Neural cell (in vitro differentiated cells): ENCODE data around the gene ARHGAP4. TPM values are rescaled to one million over a fixed set of nuclear protein-coding genes. Genes with fewer than 3 reads are reported as not detected.

ENCODE experiments used
- H2AFZ ChIP-seq: fragments of 200-600, 300-800 bp; sonication (generic), shearing (Covaris generic); 2 replicates; pipeline ENCODE4 v1.6.0; 2014; ENCODE audit warnings: low read depth, mild to moderate bottlenecking, antibody characterized with exemption, low read length, moderate library complexity
- H3F3A ChIP-seq: fragments of 200-600 bp; shearing (Covaris generic); 2 replicates; pipeline ENCODE4 v1.6.1; 2016; ENCODE audit warnings: mild to moderate bottlenecking, moderate library complexity, mixed read lengths, antibody characterized with exemption, low read length; ENCODE audit not compliant: insufficient read depth, poor library complexity, severe bottlenecking
- H3K27ac ChIP-seq: fragments of 200-600, 300-800 bp; sonication (generic), shearing (Covaris generic); 2 replicates; pipeline ENCODE4 v1.5.1; 2014; ENCODE audit warnings: mild to moderate bottlenecking, low read length, moderate library complexity
- H3K27me3 ChIP-seq: fragments of 300-800, 200-600 bp; sonication (generic), shearing (Covaris generic); 2 replicates; pipeline ENCODE4 v1.6.0; 2014; ENCODE audit warnings: mild to moderate bottlenecking, low read depth, low read length, moderate library complexity; ENCODE audit not compliant: insufficient read depth
- H3K36me3 ChIP-seq: fragments of 300-800, 200-600 bp; sonication (generic), shearing (Covaris generic); 2 replicates; pipeline ENCODE4 v1.5.1; 2014; ENCODE audit warnings: mild to moderate bottlenecking, antibody characterized with exemption, low read length, moderate library complexity; ENCODE audit not compliant: insufficient read depth
- H3K4me2 ChIP-seq: fragments of 300-800, 200-600 bp; sonication (generic), shearing (Covaris generic); 2 replicates; pipeline ENCODE4 v1.6.0; 2014; ENCODE audit warnings: mild to moderate bottlenecking, low read length
- H3K4me3 ChIP-seq: fragments of 300-800, 200-600 bp; sonication (generic), shearing (Covaris generic); 2 replicates; pipeline ENCODE4 v1.5.1; 2014; ENCODE audit warnings: mild to moderate bottlenecking, low read length, moderate library complexity
- H3K79me2 ChIP-seq: fragments of 200-600 bp; shearing (Covaris generic); replicated peaks from 2 replicates; pipeline ENCODE4 v1.6.0; 2014; ENCODE audit warnings: mild to moderate bottlenecking, low read length, moderate library complexity; ENCODE audit not compliant: insufficient read depth
- H3K9ac ChIP-seq: fragments of 300-800, 200-600 bp; sonication (generic), shearing (Covaris generic); 2 replicates; pipeline ENCODE4 v1.6.1; 2016; ENCODE audit warnings: mild to moderate bottlenecking, low read length, mixed read lengths
- H3K9me2 ChIP-seq: fragments of 200-600 bp; shearing (Covaris generic); 2 replicates; pipeline ENCODE4 v1.6.1; 2016; ENCODE audit warnings: mild to moderate bottlenecking, low read length, mixed read lengths; ENCODE audit not compliant: insufficient read depth
- H3K9me3 ChIP-seq: fragments of 200-600, 300-800 bp; sonication (generic), shearing (Covaris generic); 2 replicates; pipeline ENCODE4 v1.6.1; 2016; ENCODE audit warnings: mild to moderate bottlenecking, mixed run types, low read length, moderate library complexity, mixed read lengths
- H4K20me1 ChIP-seq: fragments of 200-600 bp; shearing (Covaris generic); 2 replicates; pipeline ENCODE4 v1.6.1; 2016; ENCODE audit warnings: mild to moderate bottlenecking, mixed run types; ENCODE audit not compliant: insufficient read depth
- EP300 ChIP-seq: fragments of 450-650 bp; conservative IDR thresholded peaks from 2 replicates; pipeline ENCODE4 v1.6.1; 2014; ENCODE audit warnings: antibody characterized with exemption, mild to moderate bottlenecking, moderate library complexity; ENCODE audit not compliant: poor library complexity, severe bottlenecking
- EZH2 ChIP-seq: fragments of 200-600, 300-800 bp; shearing (Covaris generic), sonication (generic); IDR thresholded peaks from 2 replicates; pipeline ENCODE4 v1.6.1; 2014; ENCODE audit warnings: antibody characterized with exemption, low read length, borderline replicate concordance, mild to moderate bottlenecking; ENCODE audit not compliant: insufficient read depth, poor library complexity, severe bottlenecking
- MXI1 ChIP-seq: fragments of 450-650 bp; conservative IDR thresholded peaks from 2 replicates; pipeline ENCODE4 v1.6.1; 2014; ENCODE audit warnings: antibody characterized with exemption, mild to moderate bottlenecking; ENCODE audit not compliant: poor library complexity, severe bottlenecking
- POLR2AphosphoS5 ChIP-seq: IDR thresholded peaks from 2 replicates; pipeline ENCODE4 v1.6.1; 2012
- RAD21 ChIP-seq: fragments of 450-650 bp; conservative IDR thresholded peaks from 2 replicates; pipeline ENCODE4 v1.6.1; 2014; ENCODE audit warnings: antibody characterized with exemption, mild to moderate bottlenecking, moderate library complexity
- SMC3 ChIP-seq: fragments of 450-650 bp; conservative IDR thresholded peaks from 2 replicates; pipeline ENCODE4 v1.6.1; 2014; ENCODE audit warnings: antibody characterized with exemption, mild to moderate bottlenecking, moderate library complexity; ENCODE audit not compliant: poor library complexity
- TAF1 ChIP-seq: IDR thresholded peaks from 2 replicates; pipeline ENCODE4 v1.6.1; 2012; ENCODE audit warnings: low read depth
- polyA plus RNA-seq: library from polyadenylated mRNA; depleted of rRNA; stranded (reverse); fragments of >200 nt; gene quantifications from 2 replicates; pipeline ENCODE4 v1.2.3, GENCODE V29; 2014
- TF ChIP-seq, protein P1 (sequence below): IDR thresholded peaks from 2 replicates; pipeline ENCODE4 v1.6.1; 2012; ENCODE audit warnings: borderline replicate concordance
- TF ChIP-seq, protein P2 (sequence below): fragments of 450-650 bp; IDR thresholded peaks from 2 replicates; pipeline ENCODE4 v1.5.1; 2014; ENCODE audit warnings: antibody characterized with exemption, mild to moderate bottlenecking, moderate library complexity; ENCODE audit not compliant: poor library complexity, severe bottlenecking

The ARHGAP4 gene
- polyA plus RNA-seq, 1 donor from 2014 or later: 11.2 TPM

DNA sequence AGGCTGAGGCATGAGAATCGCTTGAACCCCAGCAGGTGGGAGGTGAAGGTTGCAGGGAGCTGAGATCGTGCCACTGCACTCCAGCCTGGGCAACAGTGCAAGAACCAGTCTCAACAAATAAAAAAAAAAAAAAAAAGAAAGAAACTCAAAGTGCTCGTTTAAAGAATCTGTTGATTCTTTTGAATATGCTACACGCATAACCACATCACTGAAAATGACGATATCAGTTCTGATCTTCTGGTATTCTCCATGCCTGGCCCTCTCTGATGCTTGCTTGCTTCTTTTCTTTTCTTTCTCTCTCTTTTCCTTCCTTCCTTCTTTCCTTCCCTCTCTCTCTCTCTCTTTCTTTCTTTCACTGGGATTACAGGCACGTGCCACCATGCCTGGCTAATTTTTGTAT lies 14.3 kb downstream of the ARHGAP4 start:
- no peak overlapping the region for H3K4me3 ChIP-seq
- H3K79me2 ChIP-seq: no peaks in the 10 kb centered on the region
- TF ChIP-seq TAF1 (no peak), RAD21 (no peak), EZH2 (no peak), POLR2AphosphoS5 (no peak), MXI1 (no peak), EP300 (no peak), SMC3 (no peak)
- TF ChIP-seq, protein P1, sequence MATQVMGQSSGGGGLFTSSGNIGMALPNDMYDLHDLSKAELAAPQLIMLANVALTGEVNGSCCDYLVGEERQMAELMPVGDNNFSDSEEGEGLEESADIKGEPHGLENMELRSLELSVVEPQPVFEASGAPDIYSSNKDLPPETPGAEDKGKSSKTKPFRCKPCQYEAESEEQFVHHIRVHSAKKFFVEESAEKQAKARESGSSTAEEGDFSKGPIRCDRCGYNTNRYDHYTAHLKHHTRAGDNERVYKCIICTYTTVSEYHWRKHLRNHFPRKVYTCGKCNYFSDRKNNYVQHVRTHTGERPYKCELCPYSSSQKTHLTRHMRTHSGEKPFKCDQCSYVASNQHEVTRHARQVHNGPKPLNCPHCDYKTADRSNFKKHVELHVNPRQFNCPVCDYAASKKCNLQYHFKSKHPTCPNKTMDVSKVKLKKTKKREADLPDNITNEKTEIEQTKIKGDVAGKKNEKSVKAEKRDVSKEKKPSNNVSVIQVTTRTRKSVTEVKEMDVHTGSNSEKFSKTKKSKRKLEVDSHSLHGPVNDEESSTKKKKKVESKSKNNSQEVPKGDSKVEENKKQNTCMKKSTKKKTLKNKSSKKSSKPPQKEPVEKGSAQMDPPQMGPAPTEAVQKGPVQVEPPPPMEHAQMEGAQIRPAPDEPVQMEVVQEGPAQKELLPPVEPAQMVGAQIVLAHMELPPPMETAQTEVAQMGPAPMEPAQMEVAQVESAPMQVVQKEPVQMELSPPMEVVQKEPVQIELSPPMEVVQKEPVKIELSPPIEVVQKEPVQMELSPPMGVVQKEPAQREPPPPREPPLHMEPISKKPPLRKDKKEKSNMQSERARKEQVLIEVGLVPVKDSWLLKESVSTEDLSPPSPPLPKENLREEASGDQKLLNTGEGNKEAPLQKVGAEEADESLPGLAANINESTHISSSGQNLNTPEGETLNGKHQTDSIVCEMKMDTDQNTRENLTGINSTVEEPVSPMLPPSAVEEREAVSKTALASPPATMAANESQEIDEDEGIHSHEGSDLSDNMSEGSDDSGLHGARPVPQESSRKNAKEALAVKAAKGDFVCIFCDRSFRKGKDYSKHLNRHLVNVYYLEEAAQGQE: no peak
- TF ChIP-seq, protein P2, sequence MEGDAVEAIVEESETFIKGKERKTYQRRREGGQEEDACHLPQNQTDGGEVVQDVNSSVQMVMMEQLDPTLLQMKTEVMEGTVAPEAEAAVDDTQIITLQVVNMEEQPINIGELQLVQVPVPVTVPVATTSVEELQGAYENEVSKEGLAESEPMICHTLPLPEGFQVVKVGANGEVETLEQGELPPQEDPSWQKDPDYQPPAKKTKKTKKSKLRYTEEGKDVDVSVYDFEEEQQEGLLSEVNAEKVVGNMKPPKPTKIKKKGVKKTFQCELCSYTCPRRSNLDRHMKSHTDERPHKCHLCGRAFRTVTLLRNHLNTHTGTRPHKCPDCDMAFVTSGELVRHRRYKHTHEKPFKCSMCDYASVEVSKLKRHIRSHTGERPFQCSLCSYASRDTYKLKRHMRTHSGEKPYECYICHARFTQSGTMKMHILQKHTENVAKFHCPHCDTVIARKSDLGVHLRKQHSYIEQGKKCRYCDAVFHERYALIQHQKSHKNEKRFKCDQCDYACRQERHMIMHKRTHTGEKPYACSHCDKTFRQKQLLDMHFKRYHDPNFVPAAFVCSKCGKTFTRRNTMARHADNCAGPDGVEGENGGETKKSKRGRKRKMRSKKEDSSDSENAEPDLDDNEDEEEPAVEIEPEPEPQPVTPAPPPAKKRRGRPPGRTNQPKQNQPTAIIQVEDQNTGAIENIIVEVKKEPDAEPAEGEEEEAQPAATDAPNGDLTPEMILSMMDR: no peak
- H3K9me2 ChIP-seq: no peaks in the 10 kb centered on the region
- no peaks in the 10 kb centered on the region for H4K20me1 ChIP-seq
- no peak overlapping the region for H3K27ac ChIP-seq
- H3K27me3 ChIP-seq: no peaks in the 10 kb centered on the region
- H3F3A ChIP-seq: no peaks in the 10 kb centered on the region
- H3K9me3 ChIP-seq: no peaks in the 10 kb centered on the region
- no peak overlapping the region for H3K9ac ChIP-seq
- no peaks in the 10 kb centered on the region for H3K36me3 ChIP-seq
- H3K4me2 ChIP-seq: no peak overlapping the region
- no peak overlapping the region for H2AFZ ChIP-seq

DNA sequence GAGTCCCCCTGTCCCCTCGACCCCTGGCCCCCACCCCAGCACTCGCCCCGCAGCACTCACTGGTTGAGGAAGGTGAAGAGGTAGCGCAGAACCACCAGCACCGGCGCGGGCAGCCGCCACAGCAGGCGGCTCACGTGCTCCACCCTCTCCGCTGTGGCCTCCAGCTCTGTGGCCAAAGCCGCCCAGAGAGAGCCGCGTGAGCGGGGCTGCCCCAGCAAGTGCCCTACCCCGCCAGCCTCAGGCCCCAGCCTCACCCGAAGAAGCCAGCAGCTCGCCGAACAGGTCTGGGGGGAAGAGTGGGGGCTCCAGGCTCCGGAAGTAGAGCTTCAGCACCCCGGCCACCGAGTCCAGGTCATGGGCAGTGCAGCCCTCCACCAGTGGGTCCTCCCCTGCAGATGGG lies 15.6 kb downstream of the ARHGAP4 start:
- Histone ChIP-seq H3K9me2 (no peaks in the 10 kb centered on the region), H3K9ac (no peak overlapping the region), H3K27me3 (no peaks in the 10 kb centered on the region), H3K27ac (no peak overlapping the region), H3K4me2 (no peak overlapping the region), H4K20me1 (no peaks in the 10 kb centered on the region), H3K4me3 (no peak overlapping the region), H3K9me3 (no peaks in the 10 kb centered on the region), H3K79me2 (no peaks in the 10 kb centered on the region), H3K36me3 (no peaks in the 10 kb centered on the region), H3F3A (no peaks in the 10 kb centered on the region), H2AFZ (no peak overlapping the region)
- TF ChIP-seq, protein P2: no peak
- TF ChIP-seq EP300 (no peak), MXI1 (no peak), POLR2AphosphoS5 (no peak), TAF1 (no peak), EZH2 (no peak)
- TF ChIP-seq, protein P1: no peak
